KG1 (cell line): ENCODE data around the gene CFAP68.
"Not testable (repeated sequence)": the region's sequence is repeated elsewhere in the genome, so short reads cannot be mapped to it uniquely, and the experiment has no call there.

ENCODE experiments used
- DNase-seq: peaks from one replicate; lab custom pipeline; 2025; lab: John Stamatoyannopoulos, UW

CFAP68 gene

GRCh38 chr11:111870886-111871692 lies 8.3 kb upstream of the CFAP68 start, which contains the start of gene ALG9:
Gene ALG9 (minus strand): TSS chr11:111871581. CDS start chr11:111871482, 99 bp downstream.
- DNase-seq, result peak; percentile 91

- DNase-seq, result no peak
Observed at GRCh38 chr11:111871693-111872161, 7.6 kb upstream of the CFAP68 start.

GRCh38 chr11:111878385-111878848 lies 924 bp upstream of the CFAP68 start:
- DNase-seq, result peak; percentile 87

GRCh38 chr11:111879637-111879960 lies 258 bp downstream of the CFAP68 start:
- DNase-seq, result no peak

GRCh38 chr11:111882202-111882601 lies 2.9 kb downstream of the CFAP68 start:
- DNase-seq, result no peak

GRCh38 chr11:111885053-111885452 lies 5.7 kb downstream of the CFAP68 start:
- not testable (repeated sequence) for DNase-seq

GRCh38 chr11:111886032-111886431 lies 6.7 kb downstream of the CFAP68 start:
- DNase-seq, result no peak

GRCh38 chr11:111886844-111887243 lies 7.5 kb downstream of the CFAP68 start:
- no peak for DNase-seq

GRCh38 chr11:111905411-111905810 lies 26.1 kb downstream of the CFAP68 start:
- no peak for DNase-seq

- DNase-seq, result no peak
Observed at GRCh38 chr11:111906680-111907079, 27.3 kb downstream of the CFAP68 start.

GRCh38 chr11:111908639-111909305 lies 29.4 kb downstream of the CFAP68 start:
- DNase-seq, result no peak

GRCh38 chr11:111909378-111909777 lies 30.0 kb downstream of the CFAP68 start:
- no peak for DNase-seq

- DNase-seq, result no peak
Observed at GRCh38 chr11:111910676-111911562, 31.6 kb downstream of the CFAP68 start.

GRCh38 chr11:111911563-111912401 lies 32.4 kb downstream of the CFAP68 start, which contains the start of gene CRYAB:
Gene CRYAB (minus strand): TSS chr11:111911770. CDS start chr11:111911724, 46 bp downstream.
- DNase-seq, result no peak

- DNase-seq, result no peak
Observed at GRCh38 chr11:111912535-111912934, 33.2 kb downstream of the CFAP68 start, which contains the start of gene HSPB2. Gene HSPB2 (plus strand): TSS chr11:111912734. CDS start chr11:111912830, 96 bp downstream.

- no peak for DNase-seq
Observed at GRCh38 chr11:111913031-111913861, 33.9 kb downstream of the CFAP68 start.

GRCh38 chr11:111913997-111914396 lies 34.7 kb downstream of the CFAP68 start:
- DNase-seq, result no peak

GRCh38 chr11:111916768-111917167 lies 37.4 kb downstream of the CFAP68 start:
- no peak for DNase-seq

- no peak for DNase-seq
Observed at GRCh38 chr11:111917312-111917711, 38.0 kb downstream of the CFAP68 start.

- no peak for DNase-seq
Observed at GRCh38 chr11:111917788-111918187, 38.4 kb downstream of the CFAP68 start.
